SK-N-MC (cell line): ENCODE measurements around the gene RO60.

ENCODE experiments used
- EZH2 ChIP-seq: fragments of 200-600 bp; sonication (generic); IDR thresholded peaks from one replicate; pipeline ENCODE4 v1.6.1; 2017; ENCODE audit warnings: antibody characterized with exemption
- POLR2AphosphoS5 ChIP-seq: IDR thresholded peaks from 2 replicates; pipeline ENCODE4 v1.6.1; 2012; ENCODE audit warnings: mild to moderate bottlenecking, low read depth, low read length, borderline replicate concordance

- TF ChIP-seq POLR2AphosphoS5 (no peak), EZH2 (no peak)
Observed at GRCh38 chr1:193030280-193030679, 29.1 kb upstream of the RO60 start.
